ENCODE data around the gene DFFA. TPM values are rescaled to one million over a fixed set of nuclear protein-coding genes. Genes with fewer than 3 reads are reported as not detected.
A peak's percentile ranks its signal among the peaks of the same experiment; 100 is the strongest.

The DFFA gene
- total and polyA plus RNA-seq, 9 of the 15 experiments (the other 6 are each of a cell fraction or from before 2014, with no cell fraction given) = 39.6 to 74.8 (median 59.2) TPM

DNA sequence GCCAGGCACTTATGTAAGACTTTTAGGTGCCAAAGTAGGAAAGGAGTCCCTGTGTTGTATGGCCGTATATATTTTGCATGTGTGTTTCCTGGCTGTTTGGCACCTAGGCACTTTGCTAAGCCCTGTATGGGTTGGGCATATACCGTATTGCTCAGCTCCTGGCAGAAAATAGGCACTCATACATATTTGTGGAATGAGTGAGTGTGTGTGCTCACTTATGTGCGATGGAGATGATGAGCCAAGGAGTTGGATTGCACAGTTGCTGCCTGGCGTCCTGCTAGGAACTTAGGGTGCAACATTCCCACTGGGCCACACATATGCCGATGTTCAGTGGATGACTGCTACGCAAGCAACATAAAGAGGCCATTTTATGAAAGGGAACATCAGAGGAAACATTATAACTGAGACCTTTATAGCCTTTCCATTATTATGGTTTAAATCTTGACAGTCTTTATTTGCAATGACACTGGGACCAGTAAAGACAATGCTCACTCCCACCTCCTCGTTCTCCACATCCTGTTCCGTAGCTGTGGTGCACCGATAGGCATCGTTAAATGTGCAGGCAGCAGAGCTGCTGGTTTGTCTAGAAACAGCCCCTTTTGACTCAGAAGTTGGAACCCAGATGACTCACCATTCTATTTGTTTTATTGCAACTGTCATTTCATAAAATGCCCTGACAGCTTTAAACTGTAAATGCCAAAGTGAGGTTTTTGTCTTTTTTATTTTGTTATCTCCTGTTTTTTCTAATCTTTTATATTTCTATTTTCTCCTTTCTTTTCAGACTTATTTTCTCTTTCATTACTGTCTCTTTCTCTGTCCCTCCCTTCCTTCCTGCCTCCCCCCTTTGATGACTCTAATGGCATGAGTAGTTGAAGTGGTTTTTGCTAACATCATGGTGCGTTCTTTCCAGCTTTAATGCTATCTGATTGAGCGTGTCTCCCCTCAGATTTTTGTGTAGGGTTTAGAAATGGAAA lies 38.5 kb upstream of the DFFA start (continued):
- TF ChIP-seq ZBTB43 (CRISPR knock-in tag; IDR thresholded peaks at IDR 0.05) = no peak
- TF ChIP-seq ZNF76 (CRISPR knock-in tag; IDR thresholded peaks at IDR 0.05; ENCODE audit: borderline replicate concordance) = no peak
- TF ChIP-seq HDAC6 (IDR thresholded peaks at IDR 0.05; ENCODE audit: low read depth, low read length) = no peak
- no peak for TF ChIP-seq PTBP1 (IDR thresholded peaks at IDR 0.05; ENCODE audit: low read depth, low read length)
- no peak for TF ChIP-seq NFE2L1 (tag; IDR thresholded peaks at IDR 0.05; ENCODE audit: borderline replicate concordance, low read depth)
- TF ChIP-seq RB1 (IDR thresholded peaks at IDR 0.05; ENCODE audit: low read depth) = no peak
- TF ChIP-seq, protein P1, sequence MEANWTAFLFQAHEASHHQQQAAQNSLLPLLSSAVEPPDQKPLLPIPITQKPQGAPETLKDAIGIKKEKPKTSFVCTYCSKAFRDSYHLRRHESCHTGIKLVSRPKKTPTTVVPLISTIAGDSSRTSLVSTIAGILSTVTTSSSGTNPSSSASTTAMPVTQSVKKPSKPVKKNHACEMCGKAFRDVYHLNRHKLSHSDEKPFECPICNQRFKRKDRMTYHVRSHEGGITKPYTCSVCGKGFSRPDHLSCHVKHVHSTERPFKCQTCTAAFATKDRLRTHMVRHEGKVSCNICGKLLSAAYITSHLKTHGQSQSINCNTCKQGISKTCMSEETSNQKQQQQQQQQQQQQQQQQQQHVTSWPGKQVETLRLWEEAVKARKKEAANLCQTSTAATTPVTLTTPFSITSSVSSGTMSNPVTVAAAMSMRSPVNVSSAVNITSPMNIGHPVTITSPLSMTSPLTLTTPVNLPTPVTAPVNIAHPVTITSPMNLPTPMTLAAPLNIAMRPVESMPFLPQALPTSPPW (CRISPR knock-in tag; IDR thresholded peaks at IDR 0.05) = peak; percentile 91
- no peak for TF ChIP-seq RFX1 (IDR thresholded peaks at IDR 0.05)
- 0 out of 2 replicates have a peak, but pooled peaks have one; percentile 25 for TF ChIP-seq MBD2 (IDR thresholded peaks at IDR 0.05; ENCODE audit: borderline replicate concordance, low read depth)
- TF ChIP-seq ZNF707 (CRISPR knock-in tag; conservative IDR thresholded peaks at IDR 0.05) = no peak
- TF ChIP-seq KLF13 (tag; IDR thresholded peaks at IDR 0.05; ENCODE audit: borderline replicate concordance, low read depth) = no peak
- TF ChIP-seq HDAC3 (IDR thresholded peaks at IDR 0.05; ENCODE audit: borderline replicate concordance, partially characterized antibody) = peak; percentile 61
- no peak for TF ChIP-seq ELF2 (CRISPR knock-in tag; IDR thresholded peaks at IDR 0.05)
- TF ChIP-seq ZNF639 (CRISPR knock-in tag; conservative IDR thresholded peaks at IDR 0.05 in 1 of 2, IDR thresholded peaks at IDR 0.05 in 1 of 2) = no peak
- TF ChIP-seq E2F1 (CRISPR knock-in tag; IDR thresholded peaks at IDR 0.05) = no peak
- peak; percentile 82 for TF ChIP-seq C11orf30 (IDR thresholded peaks at IDR 0.05; ENCODE audit: low read depth)
- TF ChIP-seq ZBTB33 (CRISPR knock-in tag; IDR thresholded peaks at IDR 0.05) = no peak; the same call in 1 of the 2 replicates
- TF ChIP-seq PYGO2 (tag; IDR thresholded peaks at IDR 0.05) = no peak

Data from K562 (cell line).